Activated T-cell treated with anti-CD3 and anti-CD28 coated beads, Interleukin-2, amount 50 U/mL, for 24 hours (primary cell): ENCODE results near the gene DUSP23.

Experiments used
- DNase-seq: peaks from one replicate; pipeline ENCODE4 v3.0.0-alpha.2; 2020
- H3K27ac Mint-ChIP-seq: 2 replicates; pipeline ENCODE4 v1.8.0; 2020; ENCODE audit warnings: mild to moderate bottlenecking, mixed read lengths
- H3K27me3 Mint-ChIP-seq: 2 replicates; pipeline ENCODE4 v1.8.0; 2020; ENCODE audit warnings: mixed read lengths
- H3K36me3 Mint-ChIP-seq: 2 replicates; pipeline ENCODE4 v1.8.0; 2020; ENCODE audit warnings: low read depth, mixed read lengths
- H3K4me1 Mint-ChIP-seq: 2 replicates; pipeline ENCODE4 v1.8.0; 2020; ENCODE audit warnings: low read depth, mixed read lengths
- H3K4me3 Mint-ChIP-seq: 2 replicates; pipeline ENCODE4 v1.8.0; 2020; ENCODE audit warnings: mild to moderate bottlenecking, moderate library complexity, mixed read lengths
- H3K9me3 Mint-ChIP-seq: 2 replicates; pipeline ENCODE4 v1.8.0; 2020; ENCODE audit warnings: mixed read lengths

The DUSP23 gene

GRCh38 chr1:159800177-159800930, 19.6 kb downstream of the DUSP23 start:
- Mint-ChIP-seq H3K4me3 (no peak overlapping the region), H3K27ac (no peak overlapping the region), H3K4me1 (peaks cover 18% of the 10 kb centered on the region), H3K9me3 (no peaks in the 10 kb centered on the region), H3K36me3 (no peaks in the 10 kb centered on the region), H3K27me3 (no peaks in the 10 kb centered on the region)
- DNase-seq: peak; percentile 42

GRCh38 chr1:159802111-159802510, 21.3 kb downstream of the DUSP23 start, which contains the start of gene FCRL6:
Gene FCRL6, plus strand, starts transcription at chr1:159802360. Its CDS starts 65 bp downstream, at chr1:159802425.
- DNase-seq: no peak
- Mint-ChIP-seq H3K4me1 (peaks cover 18% of the 10 kb centered on the region), H3K9me3 (no peaks in the 10 kb centered on the region), H3K27ac (no peak within 1 kb of the TSS), H3K36me3 (no peaks in the 10 kb centered on the region), H3K27me3 (no peaks in the 10 kb centered on the region), H3K4me3 (no peak within 1 kb of the TSS)

GRCh38 chr1:159803956-159804689, 23.4 kb downstream of the DUSP23 start:
- Mint-ChIP-seq H3K27me3 (no peaks in the 10 kb centered on the region), H3K4me3 (no peak overlapping the region), H3K36me3 (no peaks in the 10 kb centered on the region), H3K9me3 (no peaks in the 10 kb centered on the region), H3K27ac (no peak overlapping the region), H3K4me1 (peaks cover 18% of the 10 kb centered on the region)
- no peak for DNase-seq

GRCh38 chr1:159804924-159805323, 24.2 kb downstream of the DUSP23 start:
- Mint-ChIP-seq H3K36me3 (no peaks in the 10 kb centered on the region), H3K4me3 (no peak overlapping the region), H3K9me3 (no peaks in the 10 kb centered on the region), H3K27me3 (no peaks in the 10 kb centered on the region), H3K27ac (no peak overlapping the region), H3K4me1 (peaks cover 13% of the 10 kb centered on the region)
- DNase-seq: no peak

GRCh38 chr1:159815926-159816325, 35.2 kb downstream of the DUSP23 start:
- Mint-ChIP-seq H3K27ac (no peak overlapping the region), H3K4me3 (no peak overlapping the region), H3K4me1 (peaks cover 15% of the 10 kb centered on the region), H3K9me3 (no peaks in the 10 kb centered on the region), H3K36me3 (no peaks in the 10 kb centered on the region), H3K27me3 (no peaks in the 10 kb centered on the region)
- DNase-seq: no peak

GRCh38 chr1:159817276-159818041, 36.7 kb downstream of the DUSP23 start:
- H3K27me3 Mint-ChIP-seq: no peaks in the 10 kb centered on the region

GRCh38 chr1:159821171-159821867, 40.6 kb downstream of the DUSP23 start:
- DNase-seq: no peak
- H3K36me3 Mint-ChIP-seq: no peaks in the 10 kb centered on the region
- H3K27me3 Mint-ChIP-seq: no peaks in the 10 kb centered on the region
- H3K9me3 Mint-ChIP-seq: no peaks in the 10 kb centered on the region
- peaks cover 36% of the 10 kb centered on the region for H3K4me1 Mint-ChIP-seq
- no peak overlapping the region for H3K27ac Mint-ChIP-seq
- no peak overlapping the region for H3K4me3 Mint-ChIP-seq

More at GRCh38 chr1:159817276-159818041, 36.7 kb downstream of the DUSP23 start:
- Mint-ChIP-seq H3K27ac (no peak overlapping the region), H3K9me3 (no peaks in the 10 kb centered on the region), H3K4me1 (peaks cover 15% of the 10 kb centered on the region), H3K36me3 (no peaks in the 10 kb centered on the region), H3K4me3 (no peak overlapping the region)
- no peak for DNase-seq

- Mint-ChIP-seq H3K27ac (no peak overlapping the region), H3K4me1 (peaks cover 53% of the 10 kb centered on the region), H3K36me3 (peaks cover 3% of the 10 kb centered on the region), H3K27me3 (no peaks in the 10 kb centered on the region), H3K9me3 (peaks cover 4% of the 10 kb centered on the region), H3K4me3 (no peak overlapping the region)
- no peak for DNase-seq
Observed at GRCh38 chr1:159823406-159823805, 42.6 kb downstream of the DUSP23 start.

GRCh38 chr1:159825564-159825963, 44.8 kb downstream of the DUSP23 start:
- Mint-ChIP-seq H3K4me1 (peaks cover 54% of the 10 kb centered on the region), H3K4me3 (no peak overlapping the region), H3K27me3 (no peaks in the 10 kb centered on the region), H3K27ac (no peak overlapping the region), H3K9me3 (peaks cover 4% of the 10 kb centered on the region), H3K36me3 (peaks cover 3% of the 10 kb centered on the region)
- DNase-seq: no peak

- Mint-ChIP-seq H3K36me3 (peaks cover 3% of the 10 kb centered on the region), H3K27ac (peak within 1 kb of the TSS; percentile 85), H3K4me1 (peaks cover 54% of the 10 kb centered on the region), H3K9me3 (peaks cover 4% of the 10 kb centered on the region), H3K4me3 (peak within 1 kb of the TSS; percentile 39), H3K27me3 (no peaks in the 10 kb centered on the region)
- DNase-seq: peak; percentile 66
Observed at GRCh38 chr1:159826441-159827101, 45.8 kb downstream of the DUSP23 start, which contains the start of gene SLAMF8. Gene SLAMF8, plus strand, starts transcription at chr1:159826873. Its CDS starts 26 bp downstream, at chr1:159826899.

- Mint-ChIP-seq H3K36me3 (peaks cover 3% of the 10 kb centered on the region), H3K27me3 (no peaks in the 10 kb centered on the region), H3K4me1 (peaks cover 54% of the 10 kb centered on the region), H3K4me3 (peak overlapping the region; percentile 39), H3K27ac (peak overlapping the region; percentile 85), H3K9me3 (peaks cover 4% of the 10 kb centered on the region)
- no peak for DNase-seq
Observed at GRCh38 chr1:159827102-159827490, 46.3 kb downstream of the DUSP23 start.

- H3K27ac Mint-ChIP-seq: peak overlapping the region; percentile 19
- DNase-seq: no peak
- H3K4me3 Mint-ChIP-seq: peak overlapping the region; percentile 8
- no peaks in the 10 kb centered on the region for H3K27me3 Mint-ChIP-seq
- H3K4me1 Mint-ChIP-seq: peaks cover 54% of the 10 kb centered on the region
- H3K9me3 Mint-ChIP-seq: peaks cover 4% of the 10 kb centered on the region
- H3K36me3 Mint-ChIP-seq: peaks cover 3% of the 10 kb centered on the region
Observed at GRCh38 chr1:159827549-159827948, 46.8 kb downstream of the DUSP23 start.

- Mint-ChIP-seq H3K4me1 (peaks cover 54% of the 10 kb centered on the region), H3K27me3 (no peaks in the 10 kb centered on the region), H3K9me3 (peaks cover 4% of the 10 kb centered on the region), H3K36me3 (peaks cover 3% of the 10 kb centered on the region), H3K4me3 (no peak overlapping the region), H3K27ac (peak overlapping the region; percentile 36)
- DNase-seq: no peak
Observed at GRCh38 chr1:159828176-159828575, 47.4 kb downstream of the DUSP23 start.
